Gastroesophageal sphincter (tissue), 3 donors: ENCODE measurements around the gene MRPS18A.

Source experiments
- POLR2A ChIP-seq, 2 donors: fragments of 450-650 bp; IDR thresholded peaks; one replicate each; pipeline ENCODE4 v1.6.1; 2017; ENCODE audit warnings: antibody characterized with exemption in 2 of 2, mild to moderate bottlenecking in 2 of 2, moderate library complexity in 1 of 2
- POLR2AphosphoS5 ChIP-seq: sonication (generic); formaldehyde crosslinking; IDR thresholded peaks from one replicate; pipeline ENCODE4 v1.6.1; 2017; ENCODE audit warnings: antibody characterized with exemption
- TF ChIP-seq, protein P1 (sequence below), 4 experiments: fragments of 200-600 bp in 2 of 4; fragments of 450-650 bp in 2 of 4; sonication (generic) in 1 of 4; IDR thresholded peaks; one replicate each; pipeline ENCODE4 v1.5.1; 2017 to 2019; ENCODE audit warnings: antibody characterized with exemption in 4 of 4, mild to moderate bottlenecking in 2 of 4, moderate library complexity in 2 of 4

- TF ChIP-seq POLR2AphosphoS5 (no peak), POLR2A (IDR thresholded peaks at IDR 0.05) (no peak)
- TF ChIP-seq, protein P1, sequence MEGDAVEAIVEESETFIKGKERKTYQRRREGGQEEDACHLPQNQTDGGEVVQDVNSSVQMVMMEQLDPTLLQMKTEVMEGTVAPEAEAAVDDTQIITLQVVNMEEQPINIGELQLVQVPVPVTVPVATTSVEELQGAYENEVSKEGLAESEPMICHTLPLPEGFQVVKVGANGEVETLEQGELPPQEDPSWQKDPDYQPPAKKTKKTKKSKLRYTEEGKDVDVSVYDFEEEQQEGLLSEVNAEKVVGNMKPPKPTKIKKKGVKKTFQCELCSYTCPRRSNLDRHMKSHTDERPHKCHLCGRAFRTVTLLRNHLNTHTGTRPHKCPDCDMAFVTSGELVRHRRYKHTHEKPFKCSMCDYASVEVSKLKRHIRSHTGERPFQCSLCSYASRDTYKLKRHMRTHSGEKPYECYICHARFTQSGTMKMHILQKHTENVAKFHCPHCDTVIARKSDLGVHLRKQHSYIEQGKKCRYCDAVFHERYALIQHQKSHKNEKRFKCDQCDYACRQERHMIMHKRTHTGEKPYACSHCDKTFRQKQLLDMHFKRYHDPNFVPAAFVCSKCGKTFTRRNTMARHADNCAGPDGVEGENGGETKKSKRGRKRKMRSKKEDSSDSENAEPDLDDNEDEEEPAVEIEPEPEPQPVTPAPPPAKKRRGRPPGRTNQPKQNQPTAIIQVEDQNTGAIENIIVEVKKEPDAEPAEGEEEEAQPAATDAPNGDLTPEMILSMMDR (IDR thresholded peaks at IDR 0.05), result no peak
Observed at GRCh38 chr6:43677759-43678158, 9.8 kb downstream of the MRPS18A start.
